ENCODE measurements around the gene AGAP5.

AGAP5 gene

GRCh38 chr10:73625884-73626752, 71.8 kb downstream of the AGAP5 start:
- DNase-seq (ENCODE audit: low spot score), result peak; percentile 96

- DNase-seq (ENCODE audit: low spot score), result no peak
These were observed 72.7 kb downstream of the AGAP5 start for GRCh38 chr10:73625004-73625883.

Data from hematopoietic multipotent progenitor cell treated with erythropoietin and hydrocortisone succinate and interleukin-3 and kit ligand, for 17 days (in vitro differentiated cells).